Activated naive CD8-positive, alpha-beta T cell treated with anti-CD3 and anti-CD28 coated beads for 36 hours (primary cell): ENCODE measurements around the gene TDRD7. TPM values are rescaled to one million over a fixed set of nuclear protein-coding genes. Genes with fewer than 3 reads are reported as not detected.
A peak's percentile ranks its signal among the peaks of the same experiment; 100 is the strongest.

Source experiments
- DNase-seq: peaks from one replicate; pipeline ENCODE4 v3.0.0; 2021
- H3K27ac Mint-ChIP-seq: one replicate; pipeline ENCODE4 v1.8.0; 2022; ENCODE audit warnings: mild to moderate bottlenecking, moderate library complexity, mixed read lengths
- H3K27me3 Mint-ChIP-seq: one replicate; pipeline ENCODE4 v1.8.0; 2022; ENCODE audit warnings: mild to moderate bottlenecking, mixed read lengths
- H3K36me3 Mint-ChIP-seq: one replicate; pipeline ENCODE4 v1.8.0; 2021; ENCODE audit warnings: mild to moderate bottlenecking, mixed read lengths
- H3K4me1 Mint-ChIP-seq: one replicate; pipeline ENCODE4 v1.8.0; 2021; ENCODE audit warnings: mixed read lengths
- H3K4me3 Mint-ChIP-seq: one replicate; pipeline ENCODE4 v1.8.0; 2022; ENCODE audit warnings: mild to moderate bottlenecking, moderate library complexity, mixed read lengths
- H3K9me3 Mint-ChIP-seq: one replicate; pipeline ENCODE4 v1.8.0; 2022; ENCODE audit warnings: mixed read lengths
- total RNA-seq, 2 experiments: library from RNA; stranded (reverse); gene quantifications; one replicate each; pipeline ENCODE4 v1.2.3, GENCODE V29; 2021

TDRD7 gene
- total RNA-seq, 2 experiments from 2014 or later: 4.1 to 4.5 TPM

- peaks cover 6% of the 10 kb centered on the region for H3K9me3 Mint-ChIP-seq
- peaks cover 8% of the 10 kb centered on the region for H3K27me3 Mint-ChIP-seq
- H3K4me3 Mint-ChIP-seq: no peak overlapping the region
- H3K4me1 Mint-ChIP-seq: peaks cover 6% of the 10 kb centered on the region
- DNase-seq: peak; percentile 70
- H3K27ac Mint-ChIP-seq: no peak overlapping the region
- H3K36me3 Mint-ChIP-seq: no peaks in the 10 kb centered on the region
Observed at GRCh38 chr9:97398999-97399758, 12.7 kb upstream of the TDRD7 start.

- Mint-ChIP-seq H3K4me1 (peaks cover 3% of the 10 kb centered on the region), H3K27me3 (peaks cover 31% of the 10 kb centered on the region), H3K4me3 (no peak overlapping the region), H3K27ac (no peak overlapping the region), H3K36me3 (no peaks in the 10 kb centered on the region), H3K9me3 (peaks cover 7% of the 10 kb centered on the region)
- no peak for DNase-seq
Observed at GRCh38 chr9:97403746-97404316, 8.1 kb upstream of the TDRD7 start.

GRCh38 chr9:97405551-97405950 lies 6.3 kb upstream of the TDRD7 start:
- Mint-ChIP-seq H3K27ac (no peak overlapping the region), H3K4me3 (no peak overlapping the region), H3K36me3 (no peaks in the 10 kb centered on the region), H3K9me3 (peaks cover 7% of the 10 kb centered on the region), H3K4me1 (no peaks in the 10 kb centered on the region), H3K27me3 (peaks cover 33% of the 10 kb centered on the region)
- no peak for DNase-seq

- no peak for DNase-seq
- Mint-ChIP-seq H3K4me1 (no peaks in the 10 kb centered on the region), H3K36me3 (no peaks in the 10 kb centered on the region), H3K4me3 (no peak overlapping the region), H3K27me3 (peaks cover 33% of the 10 kb centered on the region), H3K9me3 (peaks cover 7% of the 10 kb centered on the region), H3K27ac (no peak overlapping the region)
Observed at GRCh38 chr9:97406620-97407177, 5.2 kb upstream of the TDRD7 start.

- no peak for DNase-seq
- Mint-ChIP-seq H3K9me3 (peaks cover 5% of the 10 kb centered on the region), H3K27ac (no peak overlapping the region), H3K4me3 (no peak overlapping the region), H3K27me3 (peaks cover 31% of the 10 kb centered on the region), H3K36me3 (no peaks in the 10 kb centered on the region), H3K4me1 (peaks cover 9% of the 10 kb centered on the region)
Observed at GRCh38 chr9:97408562-97408961, 3.3 kb upstream of the TDRD7 start.

- no peak overlapping the region for H3K27ac Mint-ChIP-seq
- peaks cover 24% of the 10 kb centered on the region for H3K27me3 Mint-ChIP-seq
- H3K4me1 Mint-ChIP-seq: peaks cover 15% of the 10 kb centered on the region
- no peaks in the 10 kb centered on the region for H3K9me3 Mint-ChIP-seq
- no peak for DNase-seq
- no peaks in the 10 kb centered on the region for H3K36me3 Mint-ChIP-seq
- peak overlapping the region; percentile 87 for H3K4me3 Mint-ChIP-seq
Observed at GRCh38 chr9:97411440-97411788, 482 bp upstream of the TDRD7 start.

- H3K4me3 Mint-ChIP-seq: peak overlapping the region; percentile 80
- no peaks in the 10 kb centered on the region for H3K36me3 Mint-ChIP-seq
- H3K4me1 Mint-ChIP-seq: peaks cover 15% of the 10 kb centered on the region
- no peak for DNase-seq
- H3K27ac Mint-ChIP-seq: peak overlapping the region; percentile 16
- no peaks in the 10 kb centered on the region for H3K9me3 Mint-ChIP-seq
- H3K27me3 Mint-ChIP-seq: peaks cover 13% of the 10 kb centered on the region
Observed at GRCh38 chr9:97412626-97413385, 910 bp downstream of the TDRD7 start.

- DNase-seq: no peak
- Mint-ChIP-seq H3K4me3 (peak overlapping the region; percentile 11), H3K27ac (no peak overlapping the region), H3K36me3 (no peaks in the 10 kb centered on the region), H3K4me1 (peaks cover 15% of the 10 kb centered on the region), H3K9me3 (no peaks in the 10 kb centered on the region), H3K27me3 (peaks cover 7% of the 10 kb centered on the region)
Observed at GRCh38 chr9:97413462-97413861, 1.6 kb downstream of the TDRD7 start.

- no peaks in the 10 kb centered on the region for H3K27me3 Mint-ChIP-seq
- no peaks in the 10 kb centered on the region for H3K36me3 Mint-ChIP-seq
- no peaks in the 10 kb centered on the region for H3K9me3 Mint-ChIP-seq
- no peak for DNase-seq
- H3K4me3 Mint-ChIP-seq: no peak overlapping the region
- no peak overlapping the region for H3K27ac Mint-ChIP-seq
- peaks cover 20% of the 10 kb centered on the region for H3K4me1 Mint-ChIP-seq
Observed at GRCh38 chr9:97415146-97415545, 3.2 kb downstream of the TDRD7 start.

- Mint-ChIP-seq H3K9me3 (peaks cover 5% of the 10 kb centered on the region), H3K27me3 (no peaks in the 10 kb centered on the region), H3K4me1 (peaks cover 7% of the 10 kb centered on the region), H3K27ac (no peak overlapping the region), H3K36me3 (peaks cover 8% of the 10 kb centered on the region), H3K4me3 (no peak overlapping the region)
- no peak for DNase-seq
Observed at GRCh38 chr9:97418880-97419279, 7.0 kb downstream of the TDRD7 start.

- no peaks in the 10 kb centered on the region for H3K27me3 Mint-ChIP-seq
- H3K27ac Mint-ChIP-seq: no peak overlapping the region
- H3K36me3 Mint-ChIP-seq: peaks cover 10% of the 10 kb centered on the region
- peaks cover 7% of the 10 kb centered on the region for H3K9me3 Mint-ChIP-seq
- DNase-seq: no peak
- H3K4me1 Mint-ChIP-seq: peaks cover 7% of the 10 kb centered on the region
- no peak overlapping the region for H3K4me3 Mint-ChIP-seq
Observed at GRCh38 chr9:97419309-97419867, 7.5 kb downstream of the TDRD7 start.

- Mint-ChIP-seq H3K27ac (no peak overlapping the region), H3K4me1 (no peaks in the 10 kb centered on the region), H3K9me3 (peaks cover 7% of the 10 kb centered on the region), H3K27me3 (no peaks in the 10 kb centered on the region), H3K4me3 (no peak overlapping the region), H3K36me3 (peaks cover 10% of the 10 kb centered on the region)
- DNase-seq: no peak
Observed at GRCh38 chr9:97425336-97425972, 13.6 kb downstream of the TDRD7 start.

- no peak for DNase-seq
- Mint-ChIP-seq H3K9me3 (peaks cover 7% of the 10 kb centered on the region), H3K27ac (no peak overlapping the region), H3K27me3 (no peaks in the 10 kb centered on the region), H3K4me1 (no peaks in the 10 kb centered on the region), H3K36me3 (peaks cover 10% of the 10 kb centered on the region), H3K4me3 (no peak overlapping the region)
Observed at GRCh38 chr9:97425973-97426336, 14.1 kb downstream of the TDRD7 start.

- H3K27me3 Mint-ChIP-seq: no peaks in the 10 kb centered on the region
- no peaks in the 10 kb centered on the region for H3K4me1 Mint-ChIP-seq
- H3K9me3 Mint-ChIP-seq: peaks cover 5% of the 10 kb centered on the region
- no peak for DNase-seq
- no peak overlapping the region for H3K4me3 Mint-ChIP-seq
- H3K27ac Mint-ChIP-seq: no peak overlapping the region
- H3K36me3 Mint-ChIP-seq: peaks cover 6% of the 10 kb centered on the region
Observed at GRCh38 chr9:97427885-97428284, 16.0 kb downstream of the TDRD7 start.
